ENCODE results near the gene SNAPC1.

Gene SNAPC1

GRCh38 chr14:61756135-61756534, 6.1 kb upstream of the SNAPC1 start:
- no peak for TF ChIP-seq CTCF (IDR thresholded peaks at IDR 0.05; ENCODE audit: low read depth, low read length, missing control alignments)
- H3K4me3 ChIP-seq (ENCODE audit: low read depth, low read length): no peak overlapping the region
- no peak for DNase-seq (ENCODE audit: low read depth)

DNA sequence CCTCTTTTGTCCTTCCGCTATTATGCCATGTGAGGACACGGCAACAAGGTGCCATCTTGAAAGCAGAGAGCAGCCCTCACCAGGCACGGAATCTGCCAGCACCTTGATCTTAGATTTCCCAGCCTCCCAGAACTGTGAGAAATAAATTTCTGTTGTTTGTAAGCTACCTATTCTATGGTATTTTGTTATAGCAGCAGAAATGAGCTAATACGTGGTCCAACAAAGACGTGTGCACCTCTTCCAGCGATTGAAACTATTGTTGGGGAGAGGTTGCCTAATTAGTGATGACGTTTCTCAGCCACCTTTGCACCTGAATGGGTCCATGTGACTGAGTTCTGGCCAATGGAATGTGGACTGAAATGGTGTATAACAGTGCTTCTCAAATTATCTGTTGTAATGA, 2.3 kb upstream of the SNAPC1 start:
- H3K4me3 ChIP-seq (ENCODE audit: low read depth, low read length): no peak overlapping the region
- DNase-seq (ENCODE audit: low read depth): no peak
- TF ChIP-seq CTCF (IDR thresholded peaks at IDR 0.05; ENCODE audit: low read depth, low read length, missing control alignments): no peak

GRCh38 chr14:61761557-61761956, 663 bp upstream of the SNAPC1 start:
- TF ChIP-seq CTCF (IDR thresholded peaks at IDR 0.05; ENCODE audit: low read depth, low read length, missing control alignments): no peak
- peak overlapping the region; percentile 85 for H3K4me3 ChIP-seq (ENCODE audit: low read depth, low read length)
- DNase-seq (ENCODE audit: low read depth): no peak

- no peak overlapping the region for H3K4me3 ChIP-seq (ENCODE audit: low read depth, low read length)
Observed at GRCh38 chr14:61764342-61765122, 2.3 kb downstream of the SNAPC1 start.

GRCh38 chr14:61765225-61765943, 3.2 kb downstream of the SNAPC1 start:
- TF ChIP-seq CTCF (IDR thresholded peaks at IDR 0.05; ENCODE audit: low read depth, low read length, missing control alignments): no peak
- H3K4me3 ChIP-seq (ENCODE audit: low read depth, low read length): no peak overlapping the region
- no peak for DNase-seq (ENCODE audit: low read depth)

More at GRCh38 chr14:61764342-61765122, 2.3 kb downstream of the SNAPC1 start:
- TF ChIP-seq CTCF (IDR thresholded peaks at IDR 0.05; ENCODE audit: low read depth, low read length, missing control alignments): no peak
- no peak for DNase-seq (ENCODE audit: low read depth)

GRCh38 chr14:61766151-61766550, 3.9 kb downstream of the SNAPC1 start:
- no peak overlapping the region for H3K4me3 ChIP-seq (ENCODE audit: low read depth, low read length)
- TF ChIP-seq CTCF (IDR thresholded peaks at IDR 0.05; ENCODE audit: low read depth, low read length, missing control alignments): no peak
- no peak for DNase-seq (ENCODE audit: low read depth)
